K562 (cell line): ENCODE results near the gene ZNF668. TPM values are rescaled to one million over a fixed set of nuclear protein-coding genes. Genes with fewer than 3 reads are reported as not detected.
A peak's percentile ranks its signal among the peaks of the same experiment; 100 is the strongest.

Experiments
- BRCA1 ChIP-seq, 2 experiments: fragments of 450-650 bp in 1 of 2; sonication (generic) in 1 of 2; formaldehyde crosslinking in 1 of 2; IDR thresholded peaks; 2 replicates each; pipeline versions ENCODE4 v1.5.0 to v1.6.1; 2017 to 2020; ENCODE audit warnings: mild to moderate bottlenecking in 1 of 2, missing genetic modification reagents in 1 of 2
- CC2D1A ChIP-seq: fragments of 450-650 bp; IDR thresholded peaks from 2 replicates; pipeline ENCODE4 v1.6.1; 2017; ENCODE audit warnings: mild to moderate bottlenecking
- CHD4 ChIP-seq: fragments of 200-600 bp; sonication (generic); IDR thresholded peaks from 3 replicates; pipeline ENCODE4 v1.6.1; 2012; ENCODE audit warnings: low read depth, mild to moderate bottlenecking, mixed read lengths, low read length, inconsistent platforms; ENCODE audit not compliant: insufficient read depth, insufficient replicate concordance, poor library complexity, severe bottlenecking
- CXXC5 ChIP-seq: fragments of 250-450 bp; sonication (Bioruptor Pico); IDR thresholded peaks from 2 replicates; pipeline ENCODE4 v1.8.0; 2022; ENCODE audit warnings: inconsistent platforms, mild to moderate bottlenecking, moderate library complexity
- DMBX1 ChIP-seq: fragments of 250-450 bp; sonication (Bioruptor Pico); IDR thresholded peaks from 2 replicates; pipeline ENCODE4 v1.8.0; 2022; ENCODE audit warnings: inconsistent platforms, mild to moderate bottlenecking, moderate library complexity, borderline replicate concordance
- FOS ChIP-seq: IDR thresholded peaks from 3 replicates; pipeline ENCODE4 v1.6.1; 2011; ENCODE audit not compliant: insufficient read length; ENCODE audit errors: extremely low read depth
- HDAC8 ChIP-seq: fragments of 450-650 bp; IDR thresholded peaks from 2 replicates; pipeline ENCODE4 v1.6.1; 2016; ENCODE audit warnings: mild to moderate bottlenecking, missing genetic modification characterization, moderate library complexity, missing compliant biosample characterization
- HNRNPH1 ChIP-seq: fragments of 200-400 bp; formaldehyde crosslinking; optimal IDR thresholded peaks from 2 replicates; pipeline ENCODE3; 2017; ENCODE audit warnings: low read depth, mild to moderate bottlenecking, low read length, moderate library complexity
- HOXB6 ChIP-seq: fragments of 250-450 bp; sonication (Bioruptor Pico); IDR thresholded peaks from 2 replicates; pipeline ENCODE4 v1.5.1; 2022; ENCODE audit warnings: mild to moderate bottlenecking, borderline replicate concordance
- IRF2 ChIP-seq: sonication (generic); formaldehyde crosslinking; IDR thresholded peaks from 2 replicates; pipeline ENCODE4 v1.8.1; 2022; ENCODE audit warnings: mild to moderate bottlenecking, missing genetic modification reagents
- MAFG ChIP-seq: fragments of 450-650 bp; conservative IDR thresholded peaks from 2 replicates; pipeline ENCODE4 v1.6.1; 2016; ENCODE audit warnings: missing genetic modification characterization, missing compliant biosample characterization
- MBD2 ChIP-seq: sonication (generic); IDR thresholded peaks from 2 replicates; pipeline ENCODE4 v1.6.1; 2016; ENCODE audit warnings: low read depth, borderline replicate concordance
- MXD1 ChIP-seq: fragments of 250-450 bp; sonication (Bioruptor Pico); IDR thresholded peaks from 2 replicates; pipeline ENCODE4 v1.8.0; 2021; ENCODE audit warnings: borderline replicate concordance, mild to moderate bottlenecking, moderate library complexity; ENCODE audit not compliant: poor library complexity, severe bottlenecking
- NFATC3 ChIP-seq: fragments of 450-650 bp; IDR thresholded peaks from 2 replicates; pipeline ENCODE4 v1.6.1; 2017; ENCODE audit warnings: mild to moderate bottlenecking
- PML ChIP-seq: IDR thresholded peaks from 2 replicates; pipeline ENCODE4 v1.6.1; 2012; ENCODE audit warnings: low read length, inconsistent platforms
- POLR2AphosphoS5 ChIP-seq: IDR thresholded peaks from 2 replicates; pipeline ENCODE4 v1.6.1; 2011; ENCODE audit warnings: mild to moderate bottlenecking, low read depth, low read length, moderate library complexity; ENCODE audit not compliant: control insufficient read depth, insufficient read depth
- POLR2H ChIP-seq: IDR thresholded peaks from 2 replicates; pipeline ENCODE4 v1.6.1; 2016; ENCODE audit warnings: missing genetic modification characterization, low read depth, mild to moderate bottlenecking, control low read depth, missing compliant biosample characterization, moderate library complexity
- PYGO2 ChIP-seq: fragments of 450-650 bp; IDR thresholded peaks from 2 replicates; pipeline ENCODE4 v1.6.1; 2016; ENCODE audit warnings: mild to moderate bottlenecking, missing genetic modification characterization, moderate library complexity, missing compliant biosample characterization
- SP2 ChIP-seq: IDR thresholded peaks from 2 replicates; pipeline ENCODE4 v1.6.1; 2011; ENCODE audit warnings: mild to moderate bottlenecking, low read depth, low read length, moderate library complexity; ENCODE audit not compliant: poor library complexity, severe bottlenecking; ENCODE audit errors: extremely low read depth
- XRCC3 ChIP-seq: fragments of 450-650 bp; IDR thresholded peaks from 2 replicates; pipeline ENCODE4 v1.6.1; 2017; ENCODE audit warnings: mild to moderate bottlenecking, moderate library complexity
- ZNF175 ChIP-seq: fragments of 200-800 bp; sonication (Bioruptor generic); IDR thresholded peaks from 2 replicates; pipeline ENCODE4 v1.6.1; 2016; ENCODE audit warnings: low read depth, mild to moderate bottlenecking, missing genetic modification characterization, missing compliant biosample characterization
- ZNF41 ChIP-seq: fragments of 250-450 bp; sonication (Bioruptor Pico); conservative IDR thresholded peaks from 2 replicates; pipeline ENCODE4 v1.4.0; 2020; ENCODE audit warnings: mild to moderate bottlenecking
- ZSCAN29 ChIP-seq: fragments of 450-650 bp; IDR thresholded peaks from 2 replicates; pipeline ENCODE4 v1.6.1; 2017
- polyA plus RNA-seq, 8 experiments: library from polyadenylated mRNA; depleted of rRNA in 4 of 8; stranded (reverse) in 5 of 8; unstranded in 3 of 8; fragments of >200 nt; fragmentation: Nextera tagmentation in 2 of 8; fragmentation: Illumina TruSeq in 1 of 8; extraction: Ambion mirVana in 2 of 8; extraction: Trizol in 1 of 8; gene quantifications; 2 replicates each; pipeline versions ENCODE4 v1.2.1 to v1.2.3, GENCODE V29; 2011 to 2014; ENCODE audit warnings: inconsistent platforms in 1 of 8, missing spikeins in 1 of 8
- total RNA-seq, 7 experiments: library from RNA; depleted of rRNA in 6 of 7; stranded (reverse); fragments of >200 nt in 6 of 7; fragmentation: Illumina TruSeq in 2 of 7; extraction: Trizol in 2 of 7; gene quantifications; 2 replicates each; pipeline versions ENCODE4 v1.2.1 to v1.2.3, GENCODE V29; 2011 to 2021; ENCODE audit warnings: low replicate concordance in 1 of 7
- TF ChIP-seq, protein P1 (sequence below): IDR thresholded peaks from 2 replicates; pipeline ENCODE4 v1.6.1; 2014; ENCODE audit warnings: antibody characterized with exemption
- TF ChIP-seq, protein P2 (sequence below): fragments of 450-650 bp; IDR thresholded peaks from 2 replicates; pipeline ENCODE4 v1.6.1; 2018; ENCODE audit warnings: mild to moderate bottlenecking, low read depth; ENCODE audit not compliant: partially characterized antibody

Gene ZNF668
- total and polyA plus RNA-seq, 9 of the 15 experiments (the other 6 are each of a cell fraction or from before 2014, with no cell fraction given), result 0.04 to 15.3 (median 3.8) TPM; not detected in 1

GRCh38 chr16:31094424-31095120, 20.5 kb upstream of the ZNF668 start, which contains the start of gene VKORC1 (continued):
- TF ChIP-seq IRF2, result no peak
- TF ChIP-seq HDAC8 (tag), result no peak
- TF ChIP-seq CXXC5 (CRISPR knock-in tag), result peak; percentile 92
- no peak for TF ChIP-seq HOXB6 (CRISPR knock-in tag)
- peak; percentile 45 for TF ChIP-seq FOS
- TF ChIP-seq MXD1 (CRISPR knock-in tag), result no peak
- TF ChIP-seq BRCA1 (IDR thresholded peaks at IDR 0.05), result no peak
- TF ChIP-seq BRCA1 (CRISPR knock-in tag; IDR thresholded peaks at IDR 0.05), result no peak
- TF ChIP-seq MAFG (tag), result no peak
- TF ChIP-seq NFATC3, result no peak
- TF ChIP-seq POLR2H (tag), result no peak
- TF ChIP-seq POLR2AphosphoS5, result 0 out of 2 replicates have a peak, but pooled peaks have one; percentile 14
- no peak for TF ChIP-seq CC2D1A
- TF ChIP-seq XRCC3, result no peak
- peak; percentile 45; the same call in 1 of the 2 replicates for TF ChIP-seq PML
- no peak for TF ChIP-seq ZSCAN29
- 0 out of 2 replicates have a peak, but pooled peaks have one; percentile 58 for TF ChIP-seq ZNF175 (CRISPR knock-in tag)
- no peak for TF ChIP-seq PYGO2 (tag)
- TF ChIP-seq SP2, result peak; percentile 39
- TF ChIP-seq DMBX1 (CRISPR knock-in tag), result no peak; the same call in 1 of the 2 replicates
- no peak for TF ChIP-seq ZNF41
- TF ChIP-seq MBD2, result peak; percentile 48; the same call in 1 of the 2 replicates
- TF ChIP-seq, protein P1, sequence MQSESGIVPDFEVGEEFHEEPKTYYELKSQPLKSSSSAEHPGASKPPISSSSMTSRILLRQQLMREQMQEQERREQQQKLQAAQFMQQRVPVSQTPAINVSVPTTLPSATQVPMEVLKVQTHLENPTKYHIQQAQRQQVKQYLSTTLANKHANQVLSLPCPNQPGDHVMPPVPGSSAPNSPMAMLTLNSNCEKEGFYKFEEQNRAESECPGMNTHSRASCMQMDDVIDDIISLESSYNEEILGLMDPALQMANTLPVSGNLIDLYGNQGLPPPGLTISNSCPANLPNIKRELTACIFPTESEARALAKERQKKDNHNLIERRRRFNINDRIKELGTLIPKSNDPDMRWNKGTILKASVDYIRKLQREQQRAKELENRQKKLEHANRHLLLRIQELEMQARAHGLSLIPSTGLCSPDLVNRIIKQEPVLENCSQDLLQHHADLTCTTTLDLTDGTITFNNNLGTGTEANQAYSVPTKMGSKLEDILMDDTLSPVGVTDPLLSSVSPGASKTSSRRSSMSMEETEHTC, result no peak
- TF ChIP-seq HNRNPH1, result no peak
- no peak for TF ChIP-seq CHD4
- TF ChIP-seq, protein P2, sequence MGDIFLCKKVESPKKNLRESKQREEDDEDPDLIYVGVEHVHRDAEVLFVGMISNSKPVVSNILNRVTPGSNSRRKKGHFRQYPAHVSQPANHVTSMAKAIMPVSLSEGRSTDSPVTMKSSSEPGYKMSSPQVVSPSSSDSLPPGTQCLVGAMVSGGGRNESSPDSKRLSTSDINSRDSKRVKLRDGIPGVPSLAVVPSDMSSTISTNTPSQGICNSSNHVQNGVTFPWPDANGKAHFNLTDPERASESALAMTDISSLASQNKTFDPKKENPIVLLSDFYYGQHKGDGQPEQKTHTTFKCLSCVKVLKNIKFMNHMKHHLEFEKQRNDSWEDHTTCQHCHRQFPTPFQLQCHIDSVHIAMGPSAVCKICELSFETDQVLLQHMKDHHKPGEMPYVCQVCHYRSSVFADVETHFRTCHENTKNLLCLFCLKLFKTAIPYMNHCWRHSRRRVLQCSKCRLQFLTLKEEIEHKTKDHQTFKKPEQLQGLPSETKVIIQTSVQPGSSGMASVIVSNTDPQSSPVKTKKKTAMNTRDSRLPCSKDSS, result no peak
